Esophagus squamous epithelium (tissue), 4 donors: ENCODE results near the gene CSNK1E.

Experiments used
- CTCF ChIP-seq, 6 experiments: fragments of 450-650 bp in 4 of 6; fragments of 200-600 bp in 2 of 6; sonication (generic) in 2 of 6; IDR thresholded peaks; one replicate each; pipeline ENCODE4 v1.5.1; 2016 to 2019; ENCODE audit warnings: antibody characterized with exemption in 6 of 6, mild to moderate bottlenecking in 4 of 6, moderate library complexity in 4 of 6
- POLR2A ChIP-seq, 4 donors: fragments of 450-650 bp; IDR thresholded peaks; one replicate each; pipeline ENCODE4 v1.6.1; 2017; ENCODE audit warnings: antibody characterized with exemption in 4 of 4, mild to moderate bottlenecking in 4 of 4, moderate library complexity in 3 of 4

- TF ChIP-seq CTCF (IDR thresholded peaks at IDR 0.05) (no peak), POLR2A (IDR thresholded peaks at IDR 0.05) (no peak)
These were observed 11.5 kb downstream of the CSNK1E start for GRCh38 chr22:38305471-38306448.
